CD4-positive, alpha-beta T cell treated with Interleukin-1 beta for 1 hour (primary cell): ENCODE results near the gene SLC39A8.

Experiments
- DNase-seq, 2 donors: peaks; one replicate each; pipeline ENCODE4 v3.0.0-alpha.2; 2020 to 2022

SLC39A8 gene

GRCh38 chr4:102222838-102223409 is 122.4 kb downstream of the SLC39A8 start:
- DNase-seq = no peak

- no peak for DNase-seq
These were observed 126.2 kb downstream of the SLC39A8 start for GRCh38 chr4:102219129-102219528.

DNA sequence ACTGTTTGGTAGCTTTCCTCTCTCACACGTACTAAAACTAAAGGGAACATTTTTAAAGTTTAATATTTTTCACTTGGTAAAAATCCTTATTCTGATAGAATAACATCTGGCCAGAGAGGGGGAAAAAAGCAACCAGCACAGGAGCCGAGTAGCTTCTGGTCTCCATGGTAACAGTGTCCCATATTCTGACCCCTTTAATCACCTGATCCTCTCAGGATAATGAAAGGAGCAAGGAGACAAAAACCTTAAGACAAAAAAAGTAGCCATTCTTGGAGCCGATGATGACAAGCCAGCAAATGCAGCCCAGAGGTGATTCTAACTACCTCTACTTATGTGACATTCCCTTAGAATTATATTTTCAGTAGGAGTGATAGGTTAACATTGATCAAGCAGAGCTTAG is 126.6 kb downstream of the SLC39A8 start:
- DNase-seq = no peak

DNA sequence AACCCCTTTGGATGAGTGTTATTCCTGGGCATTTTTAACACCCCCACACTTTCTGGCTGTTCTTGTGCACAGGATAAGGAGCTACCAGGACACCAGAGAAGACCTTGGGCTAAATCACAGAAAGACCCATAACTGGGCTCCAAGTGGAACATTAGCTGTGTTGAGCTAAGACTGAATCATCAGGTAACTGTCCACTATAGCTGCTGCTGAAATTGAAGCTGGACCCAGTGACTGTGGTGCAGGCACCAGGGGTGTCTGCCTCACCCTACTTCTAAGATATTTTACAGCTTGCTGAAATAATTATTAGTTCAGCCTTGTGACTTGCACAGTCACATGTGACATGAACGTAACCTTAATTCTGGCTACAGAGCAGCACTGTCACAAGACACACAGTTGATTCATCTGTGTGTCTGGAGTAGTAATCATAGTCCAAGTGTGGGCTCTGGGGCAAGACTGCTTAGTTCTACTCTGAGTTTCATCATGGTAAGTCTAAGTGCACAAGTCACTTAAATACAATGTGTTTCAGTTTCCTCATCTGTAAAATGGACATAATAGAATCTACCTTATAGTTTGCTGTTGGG is 127.4 kb downstream of the SLC39A8 start:
- no peak for DNase-seq

DNA sequence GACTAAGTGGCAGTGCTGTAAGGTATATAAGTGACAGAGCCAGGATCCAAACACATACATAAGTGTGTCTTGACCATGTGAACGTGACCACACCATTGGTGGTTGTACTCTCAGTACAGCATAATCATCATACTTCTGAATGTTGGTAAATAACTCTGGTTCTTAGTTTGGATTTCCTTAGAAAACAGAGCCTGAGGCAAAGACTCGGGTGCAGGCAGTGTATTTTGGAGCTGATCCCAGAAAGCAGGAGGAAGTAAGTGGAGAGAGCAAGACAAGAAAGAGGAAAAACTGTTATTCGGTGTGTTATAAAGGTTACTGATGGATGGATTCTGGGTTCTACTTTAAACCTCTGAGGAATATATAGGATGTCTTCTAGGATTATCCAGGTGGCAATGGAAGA is 127.9 kb downstream of the SLC39A8 start:
- no peak for DNase-seq

DNA sequence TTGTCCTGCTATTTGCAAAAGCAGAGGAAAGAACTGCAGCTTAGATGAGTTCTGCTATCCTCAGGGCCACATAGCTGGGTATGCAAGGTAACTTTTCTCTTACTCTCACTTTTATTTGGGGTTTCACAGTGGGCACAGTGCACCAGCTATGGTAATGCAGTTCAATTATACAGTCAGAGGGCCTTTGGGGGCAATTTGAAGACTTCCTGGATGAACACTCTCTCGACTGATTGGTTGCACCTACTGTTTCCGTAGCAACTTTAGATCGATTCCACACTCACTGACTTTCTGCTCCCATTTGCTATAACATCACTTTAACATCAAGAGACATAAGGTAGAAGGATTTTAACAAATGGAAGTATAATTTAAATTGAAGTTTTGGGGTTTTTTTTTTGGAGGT is 128.6 kb downstream of the SLC39A8 start:
- no peak for DNase-seq

DNA sequence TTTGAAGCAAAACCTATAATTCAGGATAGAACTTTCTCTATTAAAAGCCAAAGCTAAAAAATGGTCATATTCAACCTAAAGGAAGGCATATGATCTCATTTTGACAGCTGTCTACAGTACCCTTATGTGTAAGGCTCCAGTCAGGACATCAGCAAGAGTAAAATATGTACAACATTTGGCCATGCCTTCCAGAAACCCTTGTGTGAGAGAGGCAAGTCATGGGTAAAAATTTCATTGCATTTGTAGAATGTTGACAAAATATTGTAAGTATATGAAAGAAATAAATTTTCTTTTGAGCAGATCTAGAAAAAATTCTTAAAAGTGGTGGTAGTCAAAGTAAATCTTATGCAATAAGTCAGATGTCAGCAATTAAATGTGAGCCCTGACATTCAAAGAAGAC is 132.3 kb downstream of the SLC39A8 start:
- DNase-seq = no peak
